GM12872 (cell line): ENCODE measurements around the gene OBSCN.
A peak's percentile ranks its signal among the peaks of the same experiment; 100 is the strongest.

Experiments
- CTCF ChIP-seq: IDR thresholded peaks from 3 replicates; pipeline ENCODE4 v1.5.1; 2011; ENCODE audit warnings: low read depth, mild to moderate bottlenecking, low read length, moderate library complexity; ENCODE audit not compliant: insufficient read depth

OBSCN gene

GRCh38 chr1:228387321-228387720 lies 179.5 kb downstream of the OBSCN start:
- TF ChIP-seq CTCF, result no peak

GRCh38 chr1:228390649-228391048 lies 182.8 kb downstream of the OBSCN start:
- TF ChIP-seq CTCF, result no peak

GRCh38 chr1:228391411-228392020 lies 183.7 kb downstream of the OBSCN start:
- TF ChIP-seq CTCF, result no peak

- TF ChIP-seq CTCF, result no peak
Measured at GRCh38 chr1:228392111-228392936, 184.5 kb downstream of the OBSCN start.

GRCh38 chr1:228393268-228393701 lies 185.4 kb downstream of the OBSCN start:
- peak; percentile 13; the same call in 1 of the 3 replicates for TF ChIP-seq CTCF

- TF ChIP-seq CTCF, result no peak
Measured at GRCh38 chr1:228393811-228394570, 186.1 kb downstream of the OBSCN start.
